ENCODE data around the gene BDH1. TPM values are rescaled to one million over a fixed set of nuclear protein-coding genes. Genes with fewer than 3 reads are reported as not detected.
"Not testable (repeated sequence)": the region's sequence is repeated elsewhere in the genome, so short reads cannot be mapped to it uniquely, and the experiment has no call there.

The BDH1 gene
- total RNA-seq, 1 donor from 2014 or later, result 16.8 TPM

DNA sequence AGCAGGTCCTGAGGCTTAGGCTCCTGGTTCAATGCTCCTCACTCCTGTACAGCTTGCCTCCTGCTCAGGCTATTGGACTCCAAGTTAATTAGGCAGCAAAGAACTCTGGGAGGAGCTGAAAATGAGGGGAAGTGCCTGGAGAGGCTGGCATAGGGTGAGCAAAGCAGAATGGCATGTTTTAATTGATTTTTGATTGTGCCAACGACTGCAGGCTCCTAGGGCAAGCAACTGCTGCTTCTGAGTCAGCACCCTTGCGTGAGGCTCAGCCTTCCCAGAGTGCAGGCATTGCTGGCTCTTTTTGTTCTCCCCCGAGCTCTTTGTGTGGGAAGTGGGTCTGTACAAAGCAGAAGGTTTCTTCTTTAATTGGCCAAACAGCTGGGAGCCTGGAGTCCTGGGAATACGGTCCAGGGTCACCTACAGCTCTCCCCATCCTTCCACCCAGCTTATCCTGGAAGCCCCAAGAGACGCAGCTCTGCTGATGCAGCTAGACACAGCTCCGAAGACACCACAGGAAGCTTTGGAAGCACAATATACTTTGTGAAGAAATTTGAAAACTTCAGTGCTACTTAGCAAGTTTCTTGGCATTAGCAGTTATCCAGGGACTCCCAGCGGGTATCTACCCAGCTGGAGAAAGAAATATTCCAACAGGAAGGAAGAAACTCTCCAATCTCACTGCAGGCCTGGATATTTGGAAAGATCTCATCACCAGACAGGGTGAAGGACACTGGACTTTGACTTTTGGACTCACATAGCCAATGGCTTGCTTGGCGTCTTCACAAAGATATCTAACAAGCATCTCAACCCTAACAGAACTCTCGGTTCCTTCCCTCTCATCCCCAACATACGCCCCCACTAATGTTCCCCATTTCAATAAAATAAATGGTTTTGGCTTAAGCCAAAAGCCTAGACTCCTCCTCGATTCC, 76.8 kb downstream of the BDH1 start:
- TF ChIP-seq, protein P1, sequence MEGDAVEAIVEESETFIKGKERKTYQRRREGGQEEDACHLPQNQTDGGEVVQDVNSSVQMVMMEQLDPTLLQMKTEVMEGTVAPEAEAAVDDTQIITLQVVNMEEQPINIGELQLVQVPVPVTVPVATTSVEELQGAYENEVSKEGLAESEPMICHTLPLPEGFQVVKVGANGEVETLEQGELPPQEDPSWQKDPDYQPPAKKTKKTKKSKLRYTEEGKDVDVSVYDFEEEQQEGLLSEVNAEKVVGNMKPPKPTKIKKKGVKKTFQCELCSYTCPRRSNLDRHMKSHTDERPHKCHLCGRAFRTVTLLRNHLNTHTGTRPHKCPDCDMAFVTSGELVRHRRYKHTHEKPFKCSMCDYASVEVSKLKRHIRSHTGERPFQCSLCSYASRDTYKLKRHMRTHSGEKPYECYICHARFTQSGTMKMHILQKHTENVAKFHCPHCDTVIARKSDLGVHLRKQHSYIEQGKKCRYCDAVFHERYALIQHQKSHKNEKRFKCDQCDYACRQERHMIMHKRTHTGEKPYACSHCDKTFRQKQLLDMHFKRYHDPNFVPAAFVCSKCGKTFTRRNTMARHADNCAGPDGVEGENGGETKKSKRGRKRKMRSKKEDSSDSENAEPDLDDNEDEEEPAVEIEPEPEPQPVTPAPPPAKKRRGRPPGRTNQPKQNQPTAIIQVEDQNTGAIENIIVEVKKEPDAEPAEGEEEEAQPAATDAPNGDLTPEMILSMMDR (IDR thresholded peaks at IDR 0.05; ENCODE audit: insufficient read depth, low read length, severe bottlenecking), result no peak
- Histone ChIP-seq H3K4me3 (ENCODE audit: low read depth, low read length) (no peak overlapping the region), H3K36me3 (ENCODE audit: control insufficient read depth, insufficient read depth, low read length) (no peaks in the 10 kb centered on the region), H3K27me3 (ENCODE audit: control insufficient read depth, insufficient read depth, low read length) (no peaks in the 10 kb centered on the region)
- FAIRE-seq (no peak), DNase-seq (ENCODE audit: low read depth) (peak; percentile 63)

DNA sequence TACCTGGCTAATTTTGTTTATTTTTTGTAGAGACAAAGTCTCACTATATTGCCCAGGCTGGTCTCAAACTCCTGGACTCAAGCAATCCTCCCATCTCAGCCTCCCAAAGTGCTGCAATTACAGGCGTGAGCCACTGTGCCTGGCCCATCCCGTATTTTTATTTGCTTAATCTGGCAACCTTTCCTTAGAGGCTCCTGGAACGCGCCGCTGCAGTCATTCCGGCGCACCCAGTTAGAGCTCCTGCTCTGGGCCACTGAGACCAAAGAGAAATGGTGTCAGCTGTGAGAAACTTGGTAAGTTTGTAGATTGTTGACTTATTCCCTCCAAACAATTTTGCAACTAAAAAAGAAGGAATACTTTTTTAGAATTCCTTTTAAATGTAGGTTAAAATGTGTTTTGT, 78.0 kb downstream of the BDH1 start:
- not testable (repeated sequence) for H3K4me3 ChIP-seq (ENCODE audit: low read depth, low read length); H3K27me3 ChIP-seq (ENCODE audit: control insufficient read depth, insufficient read depth, low read length); FAIRE-seq; DNase-seq (ENCODE audit: low read depth); H3K36me3 ChIP-seq (ENCODE audit: control insufficient read depth, insufficient read depth, low read length)

DNA sequence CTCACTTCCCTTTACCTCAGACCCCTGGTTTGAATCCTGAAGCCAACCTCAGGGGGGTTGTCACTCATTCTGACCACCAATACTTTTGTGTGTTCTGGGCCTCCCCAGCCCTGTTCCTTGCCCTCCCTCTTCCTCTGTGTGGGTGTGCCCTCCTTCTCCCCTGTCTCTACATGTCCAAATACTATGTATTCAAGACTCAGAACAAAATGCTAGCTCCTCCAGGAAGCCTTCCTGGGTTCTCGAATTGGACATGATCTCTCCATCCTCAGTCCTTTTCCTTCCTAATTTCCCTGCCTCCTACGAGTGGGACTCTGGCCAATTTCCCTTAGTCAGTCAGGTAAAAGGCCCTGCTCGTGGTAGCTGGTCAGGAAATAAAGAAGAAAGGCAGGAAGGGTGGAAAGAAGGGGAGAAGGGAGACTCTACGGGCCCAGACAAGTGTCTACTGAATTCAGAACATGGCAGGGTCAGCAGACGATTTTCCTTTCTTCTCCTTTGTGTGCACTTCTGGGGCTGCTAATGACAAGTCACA, 79.7 kb downstream of the BDH1 start:
- DNase-seq (ENCODE audit: low read depth) (peak; percentile 48), FAIRE-seq (no peak)
- Histone ChIP-seq H3K36me3 (ENCODE audit: control insufficient read depth, insufficient read depth, low read length) (no peaks in the 10 kb centered on the region), H3K4me3 (ENCODE audit: low read depth, low read length) (no peak overlapping the region), H3K27me3 (ENCODE audit: control insufficient read depth, insufficient read depth, low read length) (no peaks in the 10 kb centered on the region)
- TF ChIP-seq, protein P1 (IDR thresholded peaks at IDR 0.05; ENCODE audit: insufficient read depth, low read length, severe bottlenecking), result no peak

- H3K27me3 ChIP-seq (ENCODE audit: control insufficient read depth, insufficient read depth, low read length), result no peaks in the 10 kb centered on the region
- H3K36me3 ChIP-seq (ENCODE audit: control insufficient read depth, insufficient read depth, low read length), result no peaks in the 10 kb centered on the region
- TF ChIP-seq, protein P1 (IDR thresholded peaks at IDR 0.05; ENCODE audit: insufficient read depth, low read length, severe bottlenecking), result no peak
- no peak overlapping the region for H3K4me3 ChIP-seq (ENCODE audit: low read depth, low read length)
- no peak for FAIRE-seq
- no peak for DNase-seq (ENCODE audit: low read depth)
These were observed 80.3 kb downstream of the BDH1 start for GRCh38 chr3:197475514-197475913.

DNA sequence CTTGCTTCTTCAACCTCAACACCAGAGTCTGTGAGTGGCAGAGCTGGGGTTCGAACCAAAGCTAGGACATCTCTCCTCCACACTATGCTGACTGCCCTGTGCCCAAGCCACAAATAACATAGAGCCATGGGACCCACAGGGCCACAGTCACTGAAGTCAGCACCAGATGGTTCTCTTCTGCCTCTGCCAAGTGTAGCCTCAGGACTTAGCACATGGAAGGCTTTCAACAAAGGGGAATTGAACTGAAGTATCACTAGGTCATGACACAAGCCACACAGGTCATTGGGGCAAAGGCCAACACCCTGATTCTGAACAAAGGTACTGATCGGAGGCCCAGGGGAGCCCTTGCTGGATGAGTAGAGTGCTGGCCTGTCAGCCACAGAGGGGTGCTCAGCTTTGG, 83.6 kb downstream of the BDH1 start:
- no peak for DNase-seq (ENCODE audit: low read depth)

More for the DNA sequence above, 83.6 kb downstream of the BDH1 start:
- H3K36me3 ChIP-seq (ENCODE audit: control insufficient read depth, insufficient read depth, low read length), result no peaks in the 10 kb centered on the region
- TF ChIP-seq, protein P1 (IDR thresholded peaks at IDR 0.05; ENCODE audit: insufficient read depth, low read length, severe bottlenecking), result no peak
- H3K4me3 ChIP-seq (ENCODE audit: low read depth, low read length), result no peak overlapping the region
- no peaks in the 10 kb centered on the region for H3K27me3 ChIP-seq (ENCODE audit: control insufficient read depth, insufficient read depth, low read length)
- FAIRE-seq, result no peak
